GM06990 (cell line): Measurements from ENCODE around the gene CLEC4G.

Experiments
- DNase-seq: peaks from one replicate; pipeline ENCODE4 v3.0.0-alpha.2; 2011; ENCODE audit not compliant: insufficient read length; ENCODE audit errors: extremely low read depth
- H3K27me3 ChIP-seq: replicated peaks from 2 replicates; pipeline ENCODE4 v1.6.0; 2011; ENCODE audit warnings: low read length; ENCODE audit not compliant: control insufficient read depth, insufficient read depth
- H3K36me3 ChIP-seq: 2 replicates; pipeline ENCODE4 v1.5.1; 2011; ENCODE audit warnings: low read length; ENCODE audit not compliant: control insufficient read depth, insufficient read depth
- H3K4me3 ChIP-seq: replicated peaks from 2 replicates; pipeline ENCODE4 v1.5.1; 2011; ENCODE audit warnings: low read depth, mild to moderate bottlenecking, control low read depth, low read length
- TF ChIP-seq, protein P1 (sequence below): IDR thresholded peaks from 2 replicates; pipeline ENCODE4 v1.5.1; 2011; ENCODE audit warnings: low read length, control low read depth, mild to moderate bottlenecking, inconsistent platforms; ENCODE audit not compliant: insufficient read depth, poor library complexity, severe bottlenecking

CLEC4G gene

GRCh38 chr19:7763696-7764095 is 31.8 kb upstream of the CLEC4G start:
- Histone ChIP-seq H3K4me3 (no peak overlapping the region), H3K27me3 (no peaks in the 10 kb centered on the region), H3K36me3 (no peaks in the 10 kb centered on the region)
- TF ChIP-seq, protein P1, sequence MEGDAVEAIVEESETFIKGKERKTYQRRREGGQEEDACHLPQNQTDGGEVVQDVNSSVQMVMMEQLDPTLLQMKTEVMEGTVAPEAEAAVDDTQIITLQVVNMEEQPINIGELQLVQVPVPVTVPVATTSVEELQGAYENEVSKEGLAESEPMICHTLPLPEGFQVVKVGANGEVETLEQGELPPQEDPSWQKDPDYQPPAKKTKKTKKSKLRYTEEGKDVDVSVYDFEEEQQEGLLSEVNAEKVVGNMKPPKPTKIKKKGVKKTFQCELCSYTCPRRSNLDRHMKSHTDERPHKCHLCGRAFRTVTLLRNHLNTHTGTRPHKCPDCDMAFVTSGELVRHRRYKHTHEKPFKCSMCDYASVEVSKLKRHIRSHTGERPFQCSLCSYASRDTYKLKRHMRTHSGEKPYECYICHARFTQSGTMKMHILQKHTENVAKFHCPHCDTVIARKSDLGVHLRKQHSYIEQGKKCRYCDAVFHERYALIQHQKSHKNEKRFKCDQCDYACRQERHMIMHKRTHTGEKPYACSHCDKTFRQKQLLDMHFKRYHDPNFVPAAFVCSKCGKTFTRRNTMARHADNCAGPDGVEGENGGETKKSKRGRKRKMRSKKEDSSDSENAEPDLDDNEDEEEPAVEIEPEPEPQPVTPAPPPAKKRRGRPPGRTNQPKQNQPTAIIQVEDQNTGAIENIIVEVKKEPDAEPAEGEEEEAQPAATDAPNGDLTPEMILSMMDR = no peak
- no peak for DNase-seq

DNA sequence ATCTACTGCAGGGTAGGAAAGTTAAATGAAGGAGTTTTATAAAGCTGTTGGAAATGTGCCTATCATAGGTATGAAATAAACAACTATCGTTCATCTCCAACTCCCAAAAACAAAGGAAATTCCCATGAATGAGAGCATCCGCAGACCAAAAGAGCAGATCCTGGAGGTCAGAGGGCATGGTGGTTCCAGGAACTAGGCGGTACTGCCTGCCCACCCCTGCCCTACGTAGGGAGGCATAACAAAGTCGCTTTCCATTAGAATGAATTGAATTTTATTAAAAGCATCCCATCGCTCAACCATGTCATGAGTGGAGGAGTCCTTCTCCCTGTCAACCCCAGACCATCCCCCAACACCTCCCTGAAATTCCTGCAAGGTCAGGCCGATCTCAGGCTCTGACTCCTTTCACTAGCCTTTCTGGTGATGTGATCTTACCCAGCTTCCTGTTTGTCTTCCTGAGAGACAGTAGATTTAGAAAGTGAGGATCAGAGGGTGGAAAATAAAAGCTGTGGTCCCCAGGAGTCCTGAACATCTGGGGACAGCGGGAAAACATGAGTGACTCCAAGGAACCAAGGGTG is 30.9 kb upstream of the CLEC4G start, which contains the start of gene CLEC4M:
TSS of gene CLEC4M (plus strand) at position 525 of the 575 bp plus-strand sequence. CDS start at position 549, 24 bp downstream.
- H3K4me3 ChIP-seq = no peak within 1 kb of the TSS
- H3K36me3 ChIP-seq = no peaks in the 10 kb centered on the region
- TF ChIP-seq, protein P1 = no peak
- no peak for DNase-seq
- H3K27me3 ChIP-seq = no peaks in the 10 kb centered on the region

- H3K27me3 ChIP-seq = no peaks in the 10 kb centered on the region
- H3K36me3 ChIP-seq = no peaks in the 10 kb centered on the region
- H3K4me3 ChIP-seq = no peak overlapping the region
- TF ChIP-seq, protein P1 = no peak
- no peak for DNase-seq
Observed at GRCh38 chr19:7759156-7759555, 27.2 kb upstream of the CLEC4G start.

DNA sequence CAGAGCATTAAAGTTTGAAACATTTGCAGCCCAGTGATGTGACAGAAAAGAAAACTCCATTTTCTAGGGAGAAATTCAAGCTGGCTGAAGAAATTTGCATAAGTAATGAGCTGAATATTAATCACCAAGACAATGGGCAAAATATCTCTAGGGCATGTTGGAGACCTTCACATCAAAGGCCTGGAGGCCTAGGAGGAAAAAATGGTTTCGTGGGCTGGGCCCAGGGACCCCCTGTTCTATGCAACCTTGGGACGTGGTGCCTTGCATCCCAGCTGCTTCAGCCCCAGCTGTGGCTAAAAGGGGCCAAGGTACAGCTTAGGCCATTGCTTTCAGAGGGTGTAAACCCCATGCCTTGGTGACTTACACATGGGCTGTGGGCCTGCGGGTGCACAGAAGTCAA is 25.4 kb upstream of the CLEC4G start:
- TF ChIP-seq, protein P1 = no peak
- Histone ChIP-seq H3K4me3 (no peak overlapping the region), H3K36me3 (no peaks in the 10 kb centered on the region), H3K27me3 (no peaks in the 10 kb centered on the region)
- no peak for DNase-seq

GRCh38 chr19:7756258-7756657 is 24.3 kb upstream of the CLEC4G start:
- Histone ChIP-seq H3K27me3 (no peaks in the 10 kb centered on the region), H3K36me3 (no peaks in the 10 kb centered on the region), H3K4me3 (no peak overlapping the region)
- DNase-seq = no peak
- TF ChIP-seq, protein P1 = no peak
